H1 (cell line): ENCODE measurements around the gene ARL3. TPM values are rescaled to one million over a fixed set of nuclear protein-coding genes. Genes with fewer than 3 reads are reported as not detected.

ENCODE experiments used
- CTCF ChIA-PET: fragments of 300-600 bp; sonication (Branson Sonifier 250); formaldehyde crosslinking; loops from one replicate; lab custom pipeline; 2021; ENCODE audit not compliant: partially characterized antibody; lab: Charles Lee
- POLR2A ChIA-PET: fragments of 300-600 bp; sonication (Branson Sonifier 250); formaldehyde crosslinking; loops from one replicate; lab custom pipeline; 2021; ENCODE audit warnings: inconsistent platforms; ENCODE audit not compliant: partially characterized antibody; lab: Charles Lee
- DNase-seq, 2 experiments: peaks; one replicate each; pipeline versions ENCODE4 v3.0.0 to v3.0.0-alpha.2; 2010 to 2022; ENCODE audit warnings: low spot score in 2 of 2, low read depth in 1 of 2, mixed read lengths in 1 of 2
- FAIRE-seq: peaks from 2 replicates; lab custom pipeline; 2011; peaks lifted over from hg19 to GRCh38; lab: Jason Lieb, UNC
- H2AFZ ChIP-seq: 2 replicates; pipeline ENCODE4 v1.8.1; 2012; ENCODE audit warnings: low read length, inconsistent platforms
- H2AK5ac ChIP-seq: 2 replicates; pipeline ENCODE4 v1.6.1; 2013; ENCODE audit warnings: low read depth, low read length
- H2BK120ac ChIP-seq: replicated peaks from 2 replicates; pipeline ENCODE3; 2013; ENCODE audit warnings: low read depth, low read length, inconsistent platforms
- H2BK12ac ChIP-seq: 2 replicates; pipeline ENCODE4 v1.6.1; 2013; ENCODE audit warnings: low read depth, low read length
- H2BK15ac ChIP-seq: 2 replicates; pipeline ENCODE4 v1.6.1; 2013; ENCODE audit warnings: low read length
- H2BK20ac ChIP-seq: 2 replicates; pipeline ENCODE4 v1.6.1; 2013; ENCODE audit warnings: low read length
- H2BK5ac ChIP-seq: 2 replicates; pipeline ENCODE4 v1.6.1; 2013; ENCODE audit warnings: low read depth, low read length
- H3K14ac ChIP-seq: 2 replicates; pipeline ENCODE4 v1.6.1; 2013; ENCODE audit warnings: inconsistent platforms; ENCODE audit not compliant: insufficient read length
- H3K18ac ChIP-seq: 2 replicates; pipeline ENCODE4 v1.6.1; 2013; ENCODE audit warnings: low read length; ENCODE audit errors: extremely low read depth
- H3K23ac ChIP-seq: 2 replicates; pipeline ENCODE4 v1.6.1; 2013; ENCODE audit warnings: inconsistent platforms; ENCODE audit not compliant: insufficient read length
- H3K23me2 ChIP-seq: 2 replicates; pipeline ENCODE4 v1.6.1; 2013; ENCODE audit warnings: low read depth, low read length
- H3K27ac ChIP-seq: 2 replicates; pipeline ENCODE4 v1.6.1; 2011; ENCODE audit warnings: low read depth, low read length, inconsistent platforms
- H3K27me3 ChIP-seq, 4 experiments: replicated peaks in 1 of 4; 1 replicate in 1 of 4; 2 replicates in 3 of 4; pipeline versions ENCODE4 v1.6.1 to v1.8.1; 2011 to 2013; ENCODE audit warnings: low read length in 3 of 4, mild to moderate bottlenecking in 3 of 4, inconsistent platforms in 2 of 4, mixed read lengths in 2 of 4, moderate library complexity in 1 of 4; ENCODE audit not compliant: control insufficient read depth in 3 of 4, insufficient read depth in 3 of 4; ENCODE audit errors: extremely low read depth in 1 of 4
- H3K36me3 ChIP-seq, 4 experiments: 2 replicates each; pipeline versions ENCODE4 v1.6.1 to v1.8.1; 2011 to 2013; ENCODE audit warnings: mild to moderate bottlenecking in 4 of 4, low read length in 3 of 4, moderate library complexity in 2 of 4, control low read depth in 1 of 4, inconsistent platforms in 1 of 4; ENCODE audit not compliant: insufficient read depth in 4 of 4, control insufficient read depth in 2 of 4
- H3K4ac ChIP-seq: replicated peaks from 2 replicates; pipeline ENCODE3; 2013; ENCODE audit warnings: low read length, low read depth, mixed read lengths, inconsistent platforms; ENCODE audit not compliant: insufficient read length
- H3K4me1 ChIP-seq, 4 experiments: replicated peaks in 1 of 4; 1 replicate in 1 of 4; 2 replicates in 3 of 4; pipeline versions ENCODE4 v1.6.1 to v1.8.1; 2011 to 2013; ENCODE audit warnings: low read length in 3 of 4, inconsistent platforms in 2 of 4, mixed read lengths in 1 of 4; ENCODE audit not compliant: insufficient read depth in 4 of 4, control insufficient read depth in 3 of 4
- H3K4me2 ChIP-seq, 2 experiments: 2 replicates each; pipeline versions ENCODE4 v1.6.1 to v1.8.1; 2011 to 2013; ENCODE audit warnings: low read depth in 2 of 2, low read length in 2 of 2, control low read depth in 1 of 2, inconsistent platforms in 1 of 2, mild to moderate bottlenecking in 1 of 2; ENCODE audit not compliant: insufficient read depth in 1 of 2
- H3K4me3 ChIP-seq, 4 experiments: fragments of 200-600, 300-600 bp in 1 of 4; sonication (generic), shearing (Covaris generic), sonication (Bioruptor Twin) in 1 of 4; 2 replicates each; pipeline versions ENCODE4 v1.5.1 to v1.8.1; 2011 to 2016; ENCODE audit warnings: low read length in 4 of 4, low read depth in 3 of 4, control low read depth in 2 of 4, inconsistent platforms in 2 of 4, mild to moderate bottlenecking in 2 of 4, mixed read lengths in 1 of 4, moderate library complexity in 1 of 4; ENCODE audit not compliant: insufficient read depth in 2 of 4; ENCODE audit errors: extremely low read depth in 1 of 4
- H3K56ac ChIP-seq: replicated peaks from 2 replicates; pipeline ENCODE3; 2013; ENCODE audit warnings: low read depth, mild to moderate bottlenecking, mixed read lengths, low read length, inconsistent platforms; ENCODE audit not compliant: insufficient read length
- H3K79me1 ChIP-seq: 2 replicates; pipeline ENCODE4 v1.6.1; 2013; ENCODE audit warnings: low read depth, low read length, control low read depth
- H3K79me2 ChIP-seq, 2 experiments: 2 replicates each; pipeline versions ENCODE4 v1.6.1 to v1.8.1; 2012 to 2013; ENCODE audit warnings: low read length in 2 of 2, mild to moderate bottlenecking in 2 of 2, inconsistent platforms in 1 of 2; ENCODE audit not compliant: insufficient read depth in 2 of 2, control insufficient read depth in 1 of 2
- H3K9ac ChIP-seq, 4 experiments: replicated peaks in 1 of 4; 1 replicate in 1 of 4; 2 replicates in 3 of 4; pipeline versions ENCODE4 v1.6.1 to v1.8.1; 2011 to 2013; ENCODE audit warnings: low read depth in 3 of 4, low read length in 3 of 4, control low read depth in 2 of 4, mild to moderate bottlenecking in 2 of 4, moderate library complexity in 2 of 4, inconsistent platforms in 1 of 4; ENCODE audit errors: extremely low read depth in 1 of 4
- H3K9me3 ChIP-seq, 2 experiments: 2 replicates each; pipeline versions ENCODE4 v1.6.1 to v1.8.1; 2012 to 2013; ENCODE audit warnings: mild to moderate bottlenecking in 2 of 2, moderate library complexity in 2 of 2, control low read depth in 1 of 2, inconsistent platforms in 1 of 2, low read depth in 1 of 2, low read length in 1 of 2, mixed read lengths in 1 of 2; ENCODE audit not compliant: insufficient read depth in 2 of 2
- H4K20me1 ChIP-seq, 2 experiments: replicated peaks in 1 of 2; 2 replicates each; pipeline versions ENCODE3 to v1.8.1; 2011 to 2013; ENCODE audit warnings: inconsistent platforms in 2 of 2, low read length in 2 of 2, mild to moderate bottlenecking in 1 of 2; ENCODE audit not compliant: insufficient read depth in 2 of 2, control insufficient read depth in 1 of 2
- H4K5ac ChIP-seq: 2 replicates; pipeline ENCODE4 v1.6.1; 2013; ENCODE audit warnings: low read length, low read depth, mixed read lengths, inconsistent platforms; ENCODE audit not compliant: insufficient read length
- H4K8ac ChIP-seq: 2 replicates; pipeline ENCODE4 v1.8.0; 2013; ENCODE audit warnings: mild to moderate bottlenecking, moderate library complexity, low read length, inconsistent platforms; ENCODE audit not compliant: insufficient read depth; ENCODE audit errors: extremely low read depth
- H4K91ac ChIP-seq: replicated peaks from 2 replicates; pipeline ENCODE3; 2013; ENCODE audit warnings: low read length, mixed read lengths, inconsistent platforms; ENCODE audit not compliant: insufficient read length
- CBX5 ChIP-seq: fragments of 300-800, 300-1000 bp; sonication (generic); IDR thresholded peaks from 2 replicates; pipeline ENCODE4 v1.7.1; 2016; ENCODE audit warnings: antibody characterized with exemption, low read length, low read depth
- WGBS, 2 experiments: shearing (Covaris generic) in 1 of 2; methylation state at CpG; one replicate each; pipeline versions ENCODE4 v1.1.6 to v1.1.7; 2013 to 2015; ENCODE audit warnings: low lambda C conversion rate in 2 of 2, mixed read lengths in 2 of 2, inconsistent platforms in 1 of 2, low coverage in 1 of 2, missing lambda C conversion rate in 1 of 2; ENCODE audit not compliant: insufficient replicate concordance in 2 of 2, insufficient coverage in 1 of 2, insufficient read length in 1 of 2; ENCODE audit errors: extremely low coverage in 1 of 2, missing lambda C conversion rate in 1 of 2; 5-methylcytosine and 5-hydroxymethylcytosine counted together
- polyA plus RNA-seq, 7 experiments: library from polyadenylated mRNA; depleted of rRNA in 3 of 7; stranded (reverse) in 5 of 7; unstranded in 2 of 7; fragments of >200 nt in 5 of 7; fragments of 200-250 nt in 2 of 7; gene quantifications; 1 replicate in 5 of 7; 2 replicates in 1 of 7; 4 replicates in 1 of 7; pipeline versions ENCODE4 v1.2.1 to v1.2.3, GENCODE V29; 2011 to 2013; ENCODE audit warnings: missing spikeins in 2 of 7, mixed read lengths in 2 of 7
- total RNA-seq: library from RNA; stranded (reverse); fragmentation: NEBNext Ultra II Directional; extraction: Animal tissue kit (Norgen Biotek cat#: 25700); gene quantifications from 2 replicates; pipeline ENCODE4 v1.2.1, GENCODE V29; 2021

The ARL3 gene
- total and polyA plus RNA-seq, 2 of the 8 experiments (the other 6 are each of a cell fraction or from before 2014, with no cell fraction given), result 8.8 to 16.2 TPM

- POLR2A ChIA-PET, result interaction anchor here (0.9 to 5.6 kb wide), 9 partner anchors 9 to 72 kb away, joined by 3 to 51 read pairs (median 6); partner anchors contain the start of genes ARL3 and SFXN2
- Histone ChIP-seq H3K4me2 (peak overlapping the region; percentile 70 to 81), H2BK15ac (no peak overlapping the region), H4K5ac (peak overlapping the region; percentile 13), H3K14ac (no peak overlapping the region), H2BK5ac (peak overlapping the region; percentile 78), H4K8ac (peak overlapping the region; percentile 95; the same call in 1 of the 2 replicates), H3K23me2 (peaks cover 30% of the 10 kb centered on the region; the same call in 1 of the 2 replicates), H3K36me3 (no peaks in the 10 kb centered on the region), H3K4me1 (peaks cover 6 to 16% (median 13%) of the 10 kb centered on the region in 4 experiments), H2BK20ac (no peak overlapping the region), H4K20me1 (peaks cover 5 to 9% of the 10 kb centered on the region in 2 experiments), H2AK5ac (no peak overlapping the region), H3K4ac (no peak overlapping the region), H2AFZ (peak overlapping the region; percentile 84; the same call in 1 of the 2 replicates), H3K23ac (no peak overlapping the region), H3K4me3 (peak overlapping the region; percentile 40 to 81 (median 63)), H3K79me1 (peaks cover 8% of the 10 kb centered on the region; the same call in 1 of the 2 replicates), H2BK120ac (no peak overlapping the region), H4K91ac (no peak overlapping the region), H3K9me3 (no peaks in the 10 kb centered on the region), H3K56ac (no peak overlapping the region), H3K27ac (peak overlapping the region; percentile 80; the same call in 1 of the 2 replicates), H3K27me3 (no peaks in the 10 kb centered on the region), H2BK12ac (no peak overlapping the region), H3K18ac (peak overlapping the region; percentile 34), H3K79me2 (peaks cover 0 to 22% of the 10 kb centered on the region in 2 experiments; a peak in 2 of 4 replicates), H3K9ac (peak overlapping the region; percentile 56 to 89 (median 74))
- FAIRE-seq, result peak; percentile 94
- WGBS, 2 experiments, result 1% methylated on average over 41 of the region's 77 CpGs; no CpG with 5 or more reads in 1 of the 2 experiments
- peak; percentile 94 for DNase-seq
- CTCF ChIA-PET, result interaction anchor here (0.7 to 1.2 kb wide), 4 partner anchors 10 to 36 kb away, joined by 3 to 4 read pairs (median 3); no protein-coding TSS in a partner anchor
- TF ChIP-seq CBX5, result no peak
Measured at GRCh38 chr10:102641880-102642735, 72.1 kb downstream of the ARL3 start.
